ENCODE measurements around the gene UPB1.

- TF ChIP-seq CTCF (IDR thresholded peaks at IDR 0.05; ENCODE audit: poor library complexity) (no peak), EZH2phosphoT487 (IDR thresholded peaks at IDR 0.05; ENCODE audit: low read depth, severe bottlenecking, unreplicated experiment) (no peak)
Measured at GRCh38 chr22:24465975-24466374, 29.2 kb upstream of the UPB1 start.

Measured in hepatocyte (in vitro differentiated cells).